Endothelial cell of umbilical vein (primary cell): Measurements from ENCODE around the gene RBKS. TPM values are rescaled to one million over a fixed set of nuclear protein-coding genes. Genes with fewer than 3 reads are reported as not detected.
"Not testable (repeated sequence)": the region's sequence is repeated elsewhere in the genome, so short reads cannot be mapped to it uniquely, and the experiment has no call there.

Experiments used
- BruUV-seq: library from RNA; stranded (reverse); fragments of 400-500 nt; replicated peaks from 2 replicates; lab custom pipeline; 2021; lab: Mats Ljungman, UMichigan
- CTCF ChIA-PET: fragments of 300-600, 350-600 bp; sonication (Branson Sonifier 250); formaldehyde crosslinking; loops from one replicate; lab custom pipeline; 2021; ENCODE audit warnings: antibody characterized with exemption, inconsistent platforms; lab: Charles Lee
- POLR2A ChIA-PET: fragments of 300-600, 350-600 bp; sonication (Branson Sonifier 250); formaldehyde crosslinking; loops from one replicate; lab custom pipeline; 2021; ENCODE audit warnings: antibody characterized with exemption, inconsistent platforms; lab: Charles Lee
- DNase-seq: peaks from one replicate; pipeline ENCODE4 v3.0.0-alpha.2; 2011; ENCODE audit warnings: low read depth, low spot score
- FAIRE-seq: peaks from 2 replicates; lab custom pipeline; 2011; peaks lifted over from hg19 to GRCh38; lab: Jason Lieb, UNC
- H2AFZ ChIP-seq: 2 replicates; pipeline ENCODE4 v1.6.0; 2012; ENCODE audit warnings: low read depth, low read length, control low read depth, inconsistent platforms
- H3K27ac ChIP-seq: 2 replicates; pipeline ENCODE4 v1.5.1; 2011; ENCODE audit warnings: low read depth, mild to moderate bottlenecking, control low read depth, low read length, moderate library complexity; ENCODE audit not compliant: insufficient read depth
- H3K27me3 ChIP-seq, 2 experiments: 2 replicates each; pipeline versions ENCODE4 v1.6.0 to v1.6.1; 2011; ENCODE audit warnings: low read length in 2 of 2, mixed read lengths in 1 of 2; ENCODE audit not compliant: control insufficient read depth in 2 of 2, insufficient read depth in 2 of 2
- H3K36me3 ChIP-seq, 2 experiments: 2 replicates in 1 of 2; 3 replicates in 1 of 2; pipeline ENCODE4 v1.5.1; 2011; ENCODE audit warnings: low read length in 2 of 2, mild to moderate bottlenecking in 1 of 2, moderate library complexity in 1 of 2; ENCODE audit not compliant: control insufficient read depth in 2 of 2, insufficient read depth in 2 of 2; ENCODE audit errors: extremely low read depth in 1 of 2
- H3K4me1 ChIP-seq: 3 replicates; pipeline ENCODE4 v1.5.1; 2011; ENCODE audit warnings: mild to moderate bottlenecking, low read length; ENCODE audit not compliant: control insufficient read depth, insufficient read depth; ENCODE audit errors: extremely low read depth
- H3K4me2 ChIP-seq: 2 replicates; pipeline ENCODE4 v1.6.1; 2011; ENCODE audit warnings: low read length, control low read depth, mixed read lengths; ENCODE audit not compliant: insufficient read depth
- H3K4me3 ChIP-seq, 3 experiments: fragments of 200-600 bp in 1 of 3; sonication (generic), shearing (Covaris generic) in 1 of 3; replicated peaks in 1 of 3; 2 replicates each; pipeline ENCODE4 v1.5.1; 2011 to 2016; ENCODE audit warnings: control low read depth in 3 of 3, low read length in 3 of 3, mild to moderate bottlenecking in 2 of 3, inconsistent platforms in 1 of 3, low read depth in 1 of 3, moderate library complexity in 1 of 3; ENCODE audit not compliant: insufficient read depth in 1 of 3
- H3K79me2 ChIP-seq: 2 replicates; pipeline ENCODE4 v1.6.0; 2012; ENCODE audit warnings: low read length, inconsistent platforms; ENCODE audit not compliant: control insufficient read depth, insufficient read depth
- H3K9ac ChIP-seq: replicated peaks from 2 replicates; pipeline ENCODE3; 2011; ENCODE audit warnings: low read length, control low read depth; ENCODE audit not compliant: insufficient read depth; ENCODE audit errors: extremely low read depth
- H3K9me1 ChIP-seq: replicated peaks from 3 replicates; pipeline ENCODE4 v1.6.0; 2011; ENCODE audit warnings: mild to moderate bottlenecking, low read length; ENCODE audit not compliant: control insufficient read depth, insufficient read depth; ENCODE audit errors: extremely low read depth
- H3K9me3 ChIP-seq: replicated peaks from 2 replicates; pipeline ENCODE4 v1.5.1; 2012; ENCODE audit warnings: low read length, inconsistent platforms; ENCODE audit not compliant: control insufficient read depth, insufficient read depth
- H4K20me1 ChIP-seq: replicated peaks from 2 replicates; pipeline ENCODE3; 2011; ENCODE audit warnings: mild to moderate bottlenecking, low read length; ENCODE audit not compliant: control insufficient read depth, insufficient read depth; ENCODE audit errors: extremely low read depth
- CTCF ChIP-seq, 2 donors: IDR thresholded peaks; 1 replicate in 1 of 2; 2 replicates in 1 of 2; pipeline ENCODE4 v1.5.1; 2011; ENCODE audit warnings: low read length in 2 of 2, mild to moderate bottlenecking in 2 of 2, moderate library complexity in 2 of 2, control low read depth in 1 of 2, inconsistent platforms in 1 of 2, low read depth in 1 of 2; ENCODE audit not compliant: insufficient read depth in 1 of 2; ENCODE audit errors: extremely low read depth in 1 of 2
- FOS ChIP-seq: IDR thresholded peaks from 2 replicates; pipeline ENCODE4 v1.6.1; 2011; ENCODE audit warnings: mild to moderate bottlenecking, low read length, moderate library complexity, borderline replicate concordance; ENCODE audit not compliant: insufficient read depth
- GATA2 ChIP-seq: IDR thresholded peaks from 2 replicates; pipeline ENCODE4 v1.7.0; 2011; ENCODE audit warnings: low read depth, mild to moderate bottlenecking, moderate library complexity, mixed read lengths, low read length; ENCODE audit not compliant: insufficient read length, insufficient read depth
- MAX ChIP-seq: IDR thresholded peaks from 2 replicates; pipeline ENCODE4 v1.6.1; 2011; ENCODE audit not compliant: insufficient read depth, insufficient read length
- MYC ChIP-seq: IDR thresholded peaks from one replicate; pipeline ENCODE4 v1.6.1; 2011; ENCODE audit warnings: mild to moderate bottlenecking, low read depth, low read length
- POLR2A ChIP-seq: IDR thresholded peaks from 2 replicates; pipeline ENCODE4 v1.6.1; 2012; ENCODE audit warnings: low read depth, mild to moderate bottlenecking, control low read depth, low read length
- POLR2AphosphoS5 ChIP-seq: IDR thresholded peaks from 2 replicates; pipeline ENCODE4 v1.6.1; 2012; ENCODE audit warnings: low read depth, mild to moderate bottlenecking, control low read depth, low read length, moderate library complexity; ENCODE audit not compliant: insufficient read depth
- dilution Hi-C: fragments of 300-500 bp; cut with MboI; formaldehyde crosslinking; loops from one replicate; pipeline ENCODE4 v1.15.0; 2019; ENCODE audit warnings: low sequenced_read_pairs; ENCODE audit not compliant: extremely low pct_ligation_motif_present
- intact Hi-C: fragments of 100-400 bp; cut with micrococcal nuclease; formaldehyde crosslinking; loops from one replicate; pipeline ENCODE4 v1.10.0; 2022
- polyA plus RNA-seq, 4 experiments: library from polyadenylated mRNA; depleted of rRNA in 3 of 4; stranded (reverse) in 3 of 4; unstranded in 1 of 4; fragments of >200 nt; gene quantifications; 2 replicates each; pipeline versions ENCODE4 v1.2.1 to v1.2.3, GENCODE V29; 2011 to 2012; ENCODE audit warnings: missing spikeins in 1 of 4
- total RNA-seq: library from RNA; stranded (reverse); gene quantifications from 2 replicates; pipeline ENCODE4 v1.2.3, GENCODE V29; 2021

The RBKS gene
- total and polyA plus RNA-seq, 2 donors (not counting 3 experiments of a cell fraction or from before 2014, with no cell fraction given): 0.64 to 1.8 TPM

- DNase-seq, BruUV-seq, H3K9me1 ChIP-seq, H3K4me1 ChIP-seq, H3K36me3 ChIP-seq, H3K27ac ChIP-seq, H3K4me2 ChIP-seq, H3K9me3 ChIP-seq, FAIRE-seq, H3K4me3 ChIP-seq, H3K27me3 ChIP-seq, H4K20me1 ChIP-seq, H3K9ac ChIP-seq, POLR2A ChIA-PET, intact Hi-C loops, H2AFZ ChIP-seq, H3K79me2 ChIP-seq: not testable (repeated sequence)
- dilution Hi-C loops: loop anchor here (25.0 kb wide), 1 partner anchor 667 kb away; no protein-coding TSS in a partner anchor
- CTCF ChIA-PET: interaction anchor here (1.0 kb wide), 1 partner anchor 13 kb away, joined by 3 read pairs; no protein-coding TSS in a partner anchor
These were observed 144.7 kb downstream of the RBKS start for GRCh38 chr2:27745494-27745893.

- H3K9me1 ChIP-seq: no peaks in the 10 kb centered on the region
- no peaks in the 10 kb centered on the region for H3K9me3 ChIP-seq
- DNase-seq: no peak
- no peaks in the 10 kb centered on the region for H3K36me3 ChIP-seq
- H3K9ac ChIP-seq: no peak overlapping the region
- H3K4me2 ChIP-seq: no peak overlapping the region
- CTCF ChIA-PET: interaction anchor here (0.6 to 2.0 kb wide), 2 partner anchors 19 to 641 kb away, joined by 3 to 10 read pairs; no protein-coding TSS in a partner anchor
- no peaks in the 10 kb centered on the region for H3K27me3 ChIP-seq
- intact Hi-C loops (no loop called here), dilution Hi-C loops (loop anchor here (25.0 kb wide), 1 partner anchor 670 kb away; no protein-coding TSS in a partner anchor)
- H3K79me2 ChIP-seq: no peaks in the 10 kb centered on the region
- BruUV-seq: no TSS peak
- POLR2A ChIA-PET: no interaction called here
- no peak for FAIRE-seq
- no peak overlapping the region for H3K27ac ChIP-seq
- H2AFZ ChIP-seq: no peak overlapping the region
- no peak overlapping the region for H3K4me3 ChIP-seq
- H3K4me1 ChIP-seq: peaks cover 10% of the 10 kb centered on the region
- no peak for TF ChIP-seq GATA2
- TF ChIP-seq MYC: no peak
- TF ChIP-seq MAX: no peak
- TF ChIP-seq FOS: no peak
- TF ChIP-seq POLR2AphosphoS5: no peak
- TF ChIP-seq CTCF (IDR thresholded peaks at IDR 0.05; ENCODE audit: extremely low read depth in 1 of 2, insufficient read depth in 1 of 2, low read depth in 1 of 2, low read length in 2 of 2): no peak
- TF ChIP-seq POLR2A: no peak
- H4K20me1 ChIP-seq: no peaks in the 10 kb centered on the region
These were observed 147.6 kb downstream of the RBKS start for GRCh38 chr2:27742571-27742970.
